K562 (cell line): ENCODE results near the gene KCNK10.

ENCODE experiments used
- BRCA1 ChIP-seq, 2 experiments: fragments of 450-650 bp in 1 of 2; sonication (generic) in 1 of 2; formaldehyde crosslinking in 1 of 2; IDR thresholded peaks; 2 replicates each; pipeline versions ENCODE4 v1.5.0 to v1.6.1; 2017 to 2020; ENCODE audit warnings: mild to moderate bottlenecking in 1 of 2, missing genetic modification reagents in 1 of 2
- CTCF ChIP-seq, 3 experiments: IDR thresholded peaks in 2 of 3; conservative IDR thresholded peaks in 1 of 3; 2 replicates each; pipeline ENCODE4 v1.5.1; 2011 to 2012; ENCODE audit warnings: low read length in 3 of 3, mild to moderate bottlenecking in 3 of 3, control low read depth in 2 of 3, improper control_type of control experiment in 1 of 3, inconsistent platforms in 1 of 3, low read depth in 1 of 3, mixed read lengths in 1 of 3, moderate library complexity in 1 of 3; ENCODE audit not compliant: insufficient read depth in 2 of 3
- EGR1 ChIP-seq: fragments of 450-650 bp; conservative IDR thresholded peaks from 2 replicates; pipeline ENCODE4 v1.6.1; 2017; ENCODE audit warnings: mild to moderate bottlenecking
- JUND ChIP-seq, 2 experiments: IDR thresholded peaks; 2 replicates in 1 of 2; 3 replicates in 1 of 2; pipeline ENCODE4 v1.6.1; 2011; ENCODE audit warnings: borderline replicate concordance in 2 of 2, low read depth in 2 of 2, low read length in 2 of 2, improper control_type of control experiment in 1 of 2, missing biosample characterization in 1 of 2, missing genetic modification characterization in 1 of 2, missing genetic modification reagents in 1 of 2
- TARDBP ChIP-seq: fragments of 450-650 bp; IDR thresholded peaks from 2 replicates; pipeline ENCODE4 v1.6.1; 2016
- ZBTB7A ChIP-seq: IDR thresholded peaks from 2 replicates; pipeline ENCODE4 v1.6.1; 2011; ENCODE audit warnings: low read depth, mild to moderate bottlenecking, low read length, moderate library complexity, borderline replicate concordance; ENCODE audit not compliant: control insufficient read depth
- ZNF217 ChIP-seq: sonication (generic); formaldehyde crosslinking; IDR thresholded peaks from 2 replicates; pipeline ENCODE4 v1.8.0; 2022; ENCODE audit warnings: mild to moderate bottlenecking, missing genetic modification reagents
- ZNF436 ChIP-seq: fragments of 250-450, 450-650 bp; sonication (Bioruptor Pico); formaldehyde crosslinking; IDR thresholded peaks from 2 replicates; pipeline ENCODE4 v1.7.0; 2020; ENCODE audit warnings: mild to moderate bottlenecking
- TF ChIP-seq, protein P1 (sequence below): fragments of 250-450 bp; sonication (Bioruptor Pico); IDR thresholded peaks from 2 replicates; pipeline ENCODE4 v1.8.0; 2021; ENCODE audit warnings: moderate library complexity, mild to moderate bottlenecking, inconsistent platforms

DNA sequence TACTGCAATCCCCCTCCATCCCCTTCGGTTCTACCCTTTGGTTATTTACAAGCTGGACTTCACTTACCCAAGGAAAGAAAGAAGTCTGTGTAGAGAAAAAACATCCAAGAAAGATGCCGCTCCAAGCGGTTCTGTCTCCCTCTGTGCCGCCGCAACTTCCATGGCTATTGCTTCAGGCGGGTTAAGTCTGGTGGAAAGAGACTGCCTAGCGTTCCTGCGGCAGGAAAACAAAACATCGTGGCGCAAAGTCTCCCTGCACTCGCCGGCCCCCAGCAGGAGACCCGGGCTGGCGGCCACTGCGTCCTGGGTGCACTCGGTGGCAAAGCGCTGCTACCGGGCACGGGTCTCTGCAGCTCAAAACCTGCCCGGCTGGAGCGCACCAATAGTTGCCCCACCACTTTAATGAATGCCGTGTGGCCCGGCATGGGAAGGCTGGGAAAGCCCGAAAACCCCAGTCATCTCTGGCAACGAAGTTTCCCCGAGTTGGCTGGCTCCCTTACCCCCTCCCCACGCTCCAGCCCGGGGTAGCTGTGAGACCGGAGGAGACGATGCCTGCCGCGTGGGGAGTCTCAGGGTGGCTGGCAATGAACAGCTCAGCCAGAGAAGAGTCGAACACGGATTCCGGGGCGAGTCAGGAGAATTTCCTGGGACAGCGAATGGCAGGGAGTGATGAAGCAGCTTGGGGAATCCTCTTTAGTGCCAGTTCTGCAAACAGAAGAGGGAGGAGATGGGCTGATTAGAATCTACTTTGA lies 3.5 kb upstream of the KCNK10 start:
- TF ChIP-seq ZNF217 (CRISPR knock-in tag) (no peak), ZBTB7A (no peak), ZNF436 (no peak), JUND (IDR thresholded peaks at IDR 0.05; ENCODE audit: borderline replicate concordance, low read depth, low read length) (no peak), JUND (tag; IDR thresholded peaks at IDR 0.05; ENCODE audit: borderline replicate concordance, low read depth, low read length) (no peak), TARDBP (no peak), CTCF (IDR thresholded peaks at IDR 0.05 in 2 of 3, conservative IDR thresholded peaks at IDR 0.05 in 1 of 3; ENCODE audit: insufficient read depth in 2 of 3, low read depth in 1 of 3, low read length in 3 of 3) (no peak), BRCA1 (IDR thresholded peaks at IDR 0.05) (no peak), BRCA1 (CRISPR knock-in tag; IDR thresholded peaks at IDR 0.05) (no peak), EGR1 (no peak)
- TF ChIP-seq, protein P1, sequence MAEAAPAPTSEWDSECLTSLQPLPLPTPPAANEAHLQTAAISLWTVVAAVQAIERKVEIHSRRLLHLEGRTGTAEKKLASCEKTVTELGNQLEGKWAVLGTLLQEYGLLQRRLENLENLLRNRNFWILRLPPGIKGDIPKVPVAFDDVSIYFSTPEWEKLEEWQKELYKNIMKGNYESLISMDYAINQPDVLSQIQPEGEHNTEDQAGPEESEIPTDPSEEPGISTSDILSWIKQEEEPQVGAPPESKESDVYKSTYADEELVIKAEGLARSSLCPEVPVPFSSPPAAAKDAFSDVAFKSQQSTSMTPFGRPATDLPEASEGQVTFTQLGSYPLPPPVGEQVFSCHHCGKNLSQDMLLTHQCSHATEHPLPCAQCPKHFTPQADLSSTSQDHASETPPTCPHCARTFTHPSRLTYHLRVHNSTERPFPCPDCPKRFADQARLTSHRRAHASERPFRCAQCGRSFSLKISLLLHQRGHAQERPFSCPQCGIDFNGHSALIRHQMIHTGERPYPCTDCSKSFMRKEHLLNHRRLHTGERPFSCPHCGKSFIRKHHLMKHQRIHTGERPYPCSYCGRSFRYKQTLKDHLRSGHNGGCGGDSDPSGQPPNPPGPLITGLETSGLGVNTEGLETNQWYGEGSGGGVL (CRISPR knock-in tag) = no peak
